PC-3 (cell line): ENCODE results near the gene ANGPTL8.

ENCODE experiments used
- EZH2 ChIP-seq: fragments of 300-600 bp; sonication (generic); IDR thresholded peaks from one replicate; pipeline ENCODE4 v1.6.1; 2017; ENCODE audit warnings: antibody characterized with exemption, mild to moderate bottlenecking, low read length; ENCODE audit not compliant: unreplicated experiment
- EZH2phosphoT487 ChIP-seq: fragments of 300-600 bp; sonication (generic); IDR thresholded peaks from 2 replicates; pipeline ENCODE4 v1.6.1; 2018; ENCODE audit warnings: mild to moderate bottlenecking, antibody characterized with exemption, low read length, borderline replicate concordance

GRCh38 chr19:11261971-11262839 is 22.8 kb downstream of the ANGPTL8 start, which contains the start of gene DOCK6:
- no peak for TF ChIP-seq EZH2phosphoT487
- TF ChIP-seq EZH2, result no peak
